ENCODE measurements around the gene TCF21.

DNA sequence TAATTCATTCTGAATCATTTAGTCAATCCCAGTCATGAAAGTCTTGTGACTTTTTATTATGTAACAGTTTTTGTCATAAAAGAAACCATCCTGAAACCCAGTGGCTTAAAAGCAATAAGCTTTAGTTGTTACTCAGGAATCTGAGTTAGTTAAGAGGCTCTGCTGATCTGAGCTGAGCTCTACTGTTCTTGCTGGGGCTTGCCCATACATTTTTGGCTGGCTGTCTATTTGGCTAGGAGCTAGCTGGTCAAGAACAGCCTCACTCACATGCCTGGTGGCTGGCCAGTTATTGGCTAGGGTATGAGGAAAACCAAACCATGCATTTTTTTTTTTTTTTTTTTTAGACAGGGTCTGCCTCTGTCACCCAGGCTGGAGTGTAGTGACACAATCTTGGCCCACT, 10.6 kb downstream of the TCF21 start:
- no peak for TF ChIP-seq CTCF (conservative IDR thresholded peaks at IDR 0.05)
- TF ChIP-seq EZH2 (IDR thresholded peaks at IDR 0.05; ENCODE audit: low read depth) = no peak
